ENCODE measurements around the gene CPTP. TPM values are rescaled to one million over a fixed set of nuclear protein-coding genes. Genes with fewer than 3 reads are reported as not detected.
A peak's percentile ranks its signal among the peaks of the same experiment; 100 is the strongest.
"Not testable (repeated sequence)": the region's sequence is repeated elsewhere in the genome, so short reads cannot be mapped to it uniquely, and the experiment has no call there.

Gene CPTP
- total and polyA plus RNA-seq, 2 of the 13 experiments (the other 11 are each of a cell fraction or from before 2014, with no cell fraction given) = 5.5 to 9.3 TPM

DNA sequence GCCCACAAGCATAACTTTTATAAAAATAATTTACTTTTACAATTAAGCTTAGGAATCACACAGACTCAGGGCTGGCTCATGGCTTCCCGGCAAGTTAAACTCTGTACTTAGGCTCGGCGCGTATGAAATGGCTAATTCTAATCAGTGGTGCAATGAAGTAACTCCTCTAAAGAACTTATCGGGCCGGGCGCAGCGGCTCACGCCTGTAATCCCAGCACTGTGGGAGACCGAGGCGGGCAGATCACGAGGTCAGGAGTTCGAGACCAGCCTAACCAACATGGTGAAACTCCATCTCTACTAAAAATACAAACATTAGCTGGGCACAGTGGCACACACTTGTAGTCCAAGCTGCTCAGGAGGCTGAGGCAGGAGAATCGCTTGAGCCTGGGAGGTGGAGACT, 45.5 kb downstream of the CPTP start:
- CTCF ChIA-PET (ENCODE audit: low intra/inter-chr PET ratio, low total read pairs); BruUV-seq (replicated peaks); FAIRE-seq; H3K27ac ChIP-seq (ENCODE audit: extremely low read length, insufficient read depth, low read length); H3K9me3 ChIP-seq (ENCODE audit: low read length); H3K4me2 ChIP-seq (ENCODE audit: low read depth, low read length); H2AFZ ChIP-seq (ENCODE audit: low read length); DNase-seq (ENCODE audit: low spot score); intact Hi-C loops (cut with micrococcal nuclease; ENCODE audit: unreplicated experiment); ATAC-seq; H3K27me3 ChIP-seq (ENCODE audit: control insufficient read depth in 1 of 2, insufficient read depth in 2 of 2, low read length in 2 of 2); H3K36me3 ChIP-seq (replicated peaks in 1 of 2; ENCODE audit: control insufficient read depth in 1 of 2, insufficient read depth in 2 of 2, low read length in 2 of 2); H4K20me1 ChIP-seq (ENCODE audit: insufficient read depth, low read length); in situ Hi-C loops (cut with HindIII; ENCODE audit: extremely low pct_ligation_motif_present, low pct_unique_long_range_greater_than_20kb); H3K4me3 ChIP-seq (replicated peaks in 1 of 3; ENCODE audit: insufficient read depth in 1 of 3, low read depth in 2 of 3, low read length in 3 of 3); H3K9ac ChIP-seq (ENCODE audit: insufficient read depth, low read depth, low read length): not testable (repeated sequence)
- 91% methylated on average over 14 of the region's 14 CpGs for WGBS (ENCODE audit: low lambda C conversion rate)
- peaks cover 26% of the 10 kb centered on the region for H3K4me1 ChIP-seq (ENCODE audit: insufficient read depth, low read length)
- peaks cover 19% of the 10 kb centered on the region for H3K79me2 ChIP-seq (ENCODE audit: insufficient read depth, low read length)
- POLR2A ChIA-PET = interaction anchor here (0.7 to 3.0 kb wide), 2 partner anchors 13 to 65 kb away, joined by 3 to 7 read pairs; no protein-coding TSS in a partner anchor

DNA sequence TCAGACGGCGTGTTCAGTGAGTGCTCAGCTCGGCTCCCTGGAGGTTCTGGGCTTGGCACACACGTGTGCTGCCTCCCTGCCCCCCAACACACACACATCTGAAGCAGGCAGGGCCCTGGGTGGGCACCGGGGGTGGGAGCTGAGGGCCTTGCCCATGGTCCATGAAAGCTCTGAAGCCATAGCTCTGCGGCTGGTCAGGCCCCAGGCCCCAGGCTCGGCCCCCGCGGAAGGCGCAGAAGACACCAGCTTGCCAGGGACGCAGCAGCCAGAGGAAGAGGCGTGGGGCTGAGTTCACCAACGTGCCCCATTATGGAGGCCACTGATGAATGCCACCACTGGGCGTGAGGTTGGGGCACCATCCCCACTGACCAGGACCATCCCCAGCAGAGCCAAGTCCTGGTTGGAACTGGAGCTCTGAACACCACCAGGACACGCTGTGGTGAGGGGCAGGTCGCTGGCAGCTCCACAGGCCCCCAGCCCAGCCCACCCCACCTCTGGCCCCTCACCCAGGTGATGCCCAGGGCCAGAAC, 46.2 kb downstream of the CPTP start:
- POLR2A ChIA-PET = interaction anchor here (0.7 to 3.0 kb wide), 6 partner anchors 11 to 66 kb away, joined by 3 to 17 read pairs (median 6); partner anchors contain the start of gene CCNL2
- Histone ChIP-seq H2AFZ (ENCODE audit: low read length) (no peak overlapping the region), H3K9me3 (ENCODE audit: low read length) (no peaks in the 10 kb centered on the region), H3K27me3 (ENCODE audit: control insufficient read depth in 1 of 2, insufficient read depth in 2 of 2, low read length in 2 of 2) (no peaks in the 10 kb centered on the region; a peak in 1 of 5 replicates), H3K27ac (ENCODE audit: extremely low read length, insufficient read depth, low read length) (no peak overlapping the region), H3K36me3 (replicated peaks in 1 of 2; ENCODE audit: control insufficient read depth in 1 of 2, insufficient read depth in 2 of 2, low read length in 2 of 2) (peaks cover 0 to 3% of the 10 kb centered on the region in 2 experiments; a peak in 1 of 5 replicates), H3K4me3 (replicated peaks in 1 of 3; ENCODE audit: insufficient read depth in 1 of 3, low read depth in 2 of 3, low read length in 3 of 3) (no peak overlapping the region), H3K79me2 (ENCODE audit: insufficient read depth, low read length) (peaks cover 19% of the 10 kb centered on the region), H4K20me1 (ENCODE audit: insufficient read depth, low read length) (no peaks in the 10 kb centered on the region), H3K9ac (ENCODE audit: insufficient read depth, low read depth, low read length) (no peak overlapping the region), H3K4me2 (ENCODE audit: low read depth, low read length) (no peak overlapping the region), H3K4me1 (ENCODE audit: insufficient read depth, low read length) (peaks cover 26% of the 10 kb centered on the region)
- no TSS peak for BruUV-seq (replicated peaks)
- CTCF ChIA-PET (ENCODE audit: low intra/inter-chr PET ratio, low total read pairs) = no interaction called here
- WGBS (ENCODE audit: low lambda C conversion rate) = 89% methylated on average over 3 of the region's 16 CpGs
- ATAC-seq (no peak), FAIRE-seq (no peak), DNase-seq (ENCODE audit: low spot score) (no peak)
- intact Hi-C loops (cut with micrococcal nuclease; ENCODE audit: unreplicated experiment) = no loop called here
- in situ Hi-C loops (cut with HindIII; ENCODE audit: extremely low pct_ligation_motif_present, low pct_unique_long_range_greater_than_20kb) = no loop called here
- TF ChIP-seq CEBPG (CRISPR knock-in tag; IDR thresholded peaks at IDR 0.05) (no peak), ASH2L (IDR thresholded peaks at IDR 0.05; ENCODE audit: insufficient read length, low read depth, low read length) (no peak), ZNF605 (CRISPR knock-in tag; IDR thresholded peaks at IDR 0.05) (no peak), AHR (CRISPR knock-in tag; IDR thresholded peaks at IDR 0.05) (no peak), ETV5 (CRISPR knock-in tag; IDR thresholded peaks at IDR 0.05; ENCODE audit: borderline replicate concordance) (no peak), RBFOX2 (IDR thresholded peaks at IDR 0.05; ENCODE audit: low read depth, low read length) (0 out of 2 replicates have a peak, but pooled peaks have one; percentile 2), ZSCAN21 (CRISPR knock-in tag; IDR thresholded peaks at IDR 0.05; ENCODE audit: borderline replicate concordance) (no peak), RFXAP (CRISPR knock-in tag; IDR thresholded peaks at IDR 0.05; ENCODE audit: borderline replicate concordance) (no peak), ZNF335 (CRISPR knock-in tag; IDR thresholded peaks at IDR 0.05) (no peak), ZNF510 (CRISPR knock-in tag; IDR thresholded peaks at IDR 0.05; ENCODE audit: low read depth) (no peak), HNRNPL (IDR thresholded peaks at IDR 0.05; ENCODE audit: low read depth, low read length) (0 out of 2 replicates have a peak, but pooled peaks have one; percentile 22), TAF15 (IDR thresholded peaks at IDR 0.05; ENCODE audit: low read depth, low read length, poor library complexity, severe bottlenecking) (no peak), AGO1 (IDR thresholded peaks at IDR 0.05; ENCODE audit: low read depth, low read length, poor library complexity, severe bottlenecking) (peak; percentile 60), HMG20A (CRISPR knock-in tag; IDR thresholded peaks at IDR 0.05; ENCODE audit: borderline replicate concordance) (no peak), NFRKB (IDR thresholded peaks at IDR 0.05) (no peak)
- TF ChIP-seq, protein P1, sequence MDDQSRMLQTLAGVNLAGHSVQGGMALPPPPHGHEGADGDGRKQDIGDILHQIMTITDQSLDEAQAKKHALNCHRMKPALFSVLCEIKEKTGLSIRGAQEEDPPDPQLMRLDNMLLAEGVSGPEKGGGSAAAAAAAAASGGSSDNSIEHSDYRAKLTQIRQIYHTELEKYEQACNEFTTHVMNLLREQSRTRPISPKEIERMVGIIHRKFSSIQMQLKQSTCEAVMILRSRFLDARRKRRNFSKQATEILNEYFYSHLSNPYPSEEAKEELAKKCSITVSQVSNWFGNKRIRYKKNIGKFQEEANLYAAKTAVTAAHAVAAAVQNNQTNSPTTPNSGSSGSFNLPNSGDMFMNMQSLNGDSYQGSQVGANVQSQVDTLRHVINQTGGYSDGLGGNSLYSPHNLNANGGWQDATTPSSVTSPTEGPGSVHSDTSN (CRISPR knock-in tag; IDR thresholded peaks at IDR 0.05; ENCODE audit: borderline replicate concordance) = no peak
- TF ChIP-seq, protein P2, sequence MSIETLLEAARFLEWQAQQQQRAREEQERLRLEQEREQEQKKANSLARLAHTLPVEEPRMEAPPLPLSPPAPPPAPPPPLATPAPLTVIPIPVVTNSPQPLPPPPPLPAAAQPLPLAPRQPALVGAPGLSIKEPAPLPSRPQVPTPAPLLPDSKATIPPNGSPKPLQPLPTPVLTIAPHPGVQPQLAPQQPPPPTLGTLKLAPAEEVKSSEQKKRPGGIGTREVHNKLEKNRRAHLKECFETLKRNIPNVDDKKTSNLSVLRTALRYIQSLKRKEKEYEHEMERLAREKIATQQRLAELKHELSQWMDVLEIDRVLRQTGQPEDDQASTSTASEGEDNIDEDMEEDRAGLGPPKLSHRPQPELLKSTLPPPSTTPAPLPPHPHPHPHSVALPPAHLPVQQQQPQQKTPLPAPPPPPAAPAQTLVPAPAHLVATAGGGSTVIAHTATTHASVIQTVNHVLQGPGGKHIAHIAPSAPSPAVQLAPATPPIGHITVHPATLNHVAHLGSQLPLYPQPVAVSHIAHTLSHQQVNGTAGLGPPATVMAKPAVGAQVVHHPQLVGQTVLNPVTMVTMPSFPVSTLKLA (IDR thresholded peaks at IDR 0.05) = no peak
